DOHH2 (cell line): ENCODE measurements around the gene CAMSAP1.

Experiments
- H3F3A ChIP-seq: fragments of 200-600 bp; sonication (generic), shearing (Covaris generic); 2 replicates; pipeline ENCODE4 v1.6.0; 2016; ENCODE audit warnings: antibody characterized with exemption, mild to moderate bottlenecking; ENCODE audit not compliant: control insufficient read depth, insufficient read depth
- H3K27ac ChIP-seq: fragments of 200-600 bp; sonication (generic); 2 replicates; pipeline ENCODE4 v1.5.1; 2014; ENCODE audit warnings: low read depth, mild to moderate bottlenecking, low read length, moderate library complexity
- H3K27me3 ChIP-seq: fragments of 200-600 bp; sonication (generic); 2 replicates; pipeline ENCODE4 v1.6.1; 2014; ENCODE audit warnings: mild to moderate bottlenecking, low read length, mixed read lengths; ENCODE audit not compliant: control insufficient read depth
- H3K36me3 ChIP-seq: fragments of 200-600 bp; sonication (generic); 2 replicates; pipeline ENCODE4 v1.6.1; 2014; ENCODE audit warnings: mild to moderate bottlenecking, low read length, moderate library complexity, mixed read lengths; ENCODE audit not compliant: control insufficient read depth
- H3K4me1 ChIP-seq: fragments of 200-600 bp; sonication (generic); 2 replicates; pipeline ENCODE4 v1.6.1; 2014; ENCODE audit warnings: mild to moderate bottlenecking, low read length, mixed read lengths; ENCODE audit not compliant: control insufficient read depth
- H3K4me2 ChIP-seq: fragments of 200-600 bp; sonication (generic); 2 replicates; pipeline ENCODE4 v1.6.0; 2014; ENCODE audit warnings: mild to moderate bottlenecking, low read length, moderate library complexity
- H3K4me3 ChIP-seq: fragments of 200-600 bp; sonication (generic); 2 replicates; pipeline ENCODE4 v1.5.1; 2014; ENCODE audit warnings: mild to moderate bottlenecking, low read length, mixed read lengths
- H3K79me2 ChIP-seq: fragments of 200-600 bp; sonication (generic); 2 replicates; pipeline ENCODE4 v1.6.1; 2014; ENCODE audit warnings: mild to moderate bottlenecking, low read length, mixed read lengths; ENCODE audit not compliant: control insufficient read depth
- H3K9me2 ChIP-seq: fragments of 200-600 bp; sonication (generic); replicated peaks from 2 replicates; pipeline ENCODE4 v1.6.1; 2014; ENCODE audit warnings: mild to moderate bottlenecking, low read length, mixed read lengths; ENCODE audit not compliant: control insufficient read depth
- H3K9me3 ChIP-seq: fragments of 200-600 bp; sonication (generic); 2 replicates; pipeline ENCODE4 v1.6.1; 2014; ENCODE audit warnings: antibody characterized with exemption, low read length, mixed read lengths; ENCODE audit not compliant: control insufficient read depth, insufficient read depth
- H4K20me1 ChIP-seq: fragments of 200-600 bp; sonication (generic); 2 replicates; pipeline ENCODE4 v1.6.0; 2014; ENCODE audit warnings: low read depth, mild to moderate bottlenecking, antibody characterized with exemption, low read length, moderate library complexity; ENCODE audit not compliant: control insufficient read depth, insufficient read depth
- CTCF ChIP-seq: fragments of 200-600 bp; sonication (generic); IDR thresholded peaks from one replicate; pipeline ENCODE4 v1.5.1; 2014; ENCODE audit warnings: antibody characterized with exemption, mild to moderate bottlenecking, low read depth, low read length; ENCODE audit not compliant: poor library complexity, severe bottlenecking
- EZH2phosphoT487 ChIP-seq: fragments of 200-600 bp; sonication (generic); IDR thresholded peaks from 2 replicates; pipeline ENCODE4 v1.6.1; 2017; ENCODE audit warnings: borderline replicate concordance, mild to moderate bottlenecking, antibody characterized with exemption, low read length, moderate library complexity, mixed read lengths

The CAMSAP1 gene

DNA sequence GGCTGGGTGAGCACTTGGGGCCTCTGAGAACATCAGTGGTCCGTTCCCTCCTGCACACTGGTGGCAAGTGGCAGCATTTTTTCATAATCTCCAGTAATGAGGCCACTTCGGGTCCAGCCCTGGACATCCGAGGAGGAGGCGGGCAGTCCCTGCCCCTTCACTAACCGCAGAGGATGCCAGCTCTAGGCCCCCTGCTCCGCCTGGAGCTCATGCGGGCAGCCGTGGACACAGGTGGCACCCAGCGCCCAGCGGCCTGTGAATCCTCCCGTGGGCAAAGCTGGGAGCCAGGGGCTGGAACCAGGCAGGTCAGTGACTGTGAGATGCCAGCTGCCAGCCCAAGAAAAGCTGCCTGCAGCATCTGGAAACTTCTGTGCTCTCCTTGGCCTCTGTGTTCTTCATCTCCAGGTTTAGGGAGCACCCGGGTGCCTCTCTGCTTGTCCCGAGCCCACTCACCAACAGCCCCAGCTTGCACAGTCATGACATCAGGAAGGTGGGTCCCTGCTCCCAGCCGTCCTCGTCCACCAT lies 112.9 kb downstream of the CAMSAP1 start:
- no peaks in the 10 kb centered on the region for H3K36me3 ChIP-seq
- H3K79me2 ChIP-seq: no peaks in the 10 kb centered on the region
- H4K20me1 ChIP-seq: no peaks in the 10 kb centered on the region
- H3K4me2 ChIP-seq: no peak overlapping the region
- H3K27ac ChIP-seq: no peak overlapping the region
- no peaks in the 10 kb centered on the region for H3K9me3 ChIP-seq
- H3K27me3 ChIP-seq: no peaks in the 10 kb centered on the region
- TF ChIP-seq EZH2phosphoT487 (no peak), CTCF (no peak)
- no peaks in the 10 kb centered on the region for H3K4me1 ChIP-seq
- no peak overlapping the region for H3K4me3 ChIP-seq
- no peaks in the 10 kb centered on the region for H3F3A ChIP-seq
- no peaks in the 10 kb centered on the region for H3K9me2 ChIP-seq

DNA sequence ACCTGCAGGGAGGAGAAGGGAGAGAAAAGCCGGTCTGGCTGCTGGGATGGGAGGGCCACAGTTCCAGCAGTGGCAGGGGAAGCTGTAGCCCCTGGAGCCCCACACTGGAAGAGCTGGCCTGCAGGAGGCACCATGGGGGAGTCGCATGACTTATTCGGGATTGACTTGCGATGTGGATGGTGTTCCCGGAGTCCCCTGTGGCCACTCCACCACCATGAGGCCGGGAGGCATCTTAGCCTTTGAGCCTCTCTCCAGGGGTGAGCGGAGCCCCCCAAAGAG lies 113.3 kb downstream of the CAMSAP1 start:
- Histone ChIP-seq H3K27ac (no peak overlapping the region), H3K36me3 (no peaks in the 10 kb centered on the region), H3K4me2 (no peak overlapping the region), H3K4me3 (no peak overlapping the region), H4K20me1 (no peaks in the 10 kb centered on the region), H3K4me1 (no peaks in the 10 kb centered on the region), H3K27me3 (no peaks in the 10 kb centered on the region), H3K9me2 (no peaks in the 10 kb centered on the region), H3K9me3 (no peaks in the 10 kb centered on the region), H3F3A (no peaks in the 10 kb centered on the region), H3K79me2 (no peaks in the 10 kb centered on the region)
- TF ChIP-seq CTCF: no peak
- TF ChIP-seq EZH2phosphoT487: no peak

DNA sequence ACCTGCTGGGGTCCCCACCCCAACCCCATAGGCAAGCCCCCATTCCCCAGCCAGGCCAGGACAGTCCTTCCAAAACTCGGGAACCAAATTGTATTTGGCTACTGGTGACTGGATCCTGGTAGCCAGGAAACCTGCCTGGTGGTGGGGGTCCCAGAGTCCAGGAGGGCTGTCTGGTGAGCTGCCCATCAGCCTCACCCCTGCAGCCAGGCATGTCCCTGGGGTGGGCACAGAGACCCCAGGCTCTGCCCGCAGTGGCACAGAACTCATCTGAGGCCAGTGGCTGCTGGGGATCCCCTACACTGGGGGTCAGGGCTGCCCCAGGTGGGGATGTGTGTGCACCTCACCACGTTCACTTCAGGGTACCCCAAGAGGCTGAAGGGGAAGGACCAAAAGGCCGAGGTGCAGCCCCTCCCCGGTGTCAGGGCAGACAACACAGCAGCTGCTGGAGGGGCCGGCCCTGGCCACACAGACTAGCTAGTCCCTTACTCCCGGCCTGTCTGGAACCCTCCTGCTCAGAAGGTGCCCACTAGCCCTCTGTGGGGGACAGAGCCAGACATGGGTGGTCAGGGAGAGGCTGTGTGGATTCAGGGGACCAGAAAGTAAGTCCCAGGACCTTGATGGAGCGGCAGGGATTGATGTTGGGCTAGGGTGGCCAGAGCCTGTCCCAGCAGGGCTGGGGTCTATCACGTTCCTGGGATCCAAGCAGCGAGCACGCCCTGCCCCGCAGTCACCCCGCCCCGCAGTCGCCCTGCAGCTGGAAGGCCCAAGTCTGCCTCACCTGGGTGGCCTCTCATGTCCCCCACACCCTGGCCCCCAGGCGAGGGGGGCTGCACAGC lies 113.9 kb downstream of the CAMSAP1 start:
- no peaks in the 10 kb centered on the region for H3K27me3 ChIP-seq
- H3K36me3 ChIP-seq: no peaks in the 10 kb centered on the region
- no peaks in the 10 kb centered on the region for H3K4me1 ChIP-seq
- no peaks in the 10 kb centered on the region for H3K9me3 ChIP-seq
- H4K20me1 ChIP-seq: no peaks in the 10 kb centered on the region
- H3K27ac ChIP-seq: no peak overlapping the region
- H3K4me3 ChIP-seq: no peak overlapping the region
- H3F3A ChIP-seq: no peaks in the 10 kb centered on the region
- H3K79me2 ChIP-seq: no peaks in the 10 kb centered on the region
- H3K9me2 ChIP-seq: no peaks in the 10 kb centered on the region
- TF ChIP-seq EZH2phosphoT487 (no peak), CTCF (no peak)
- H3K4me2 ChIP-seq: no peak overlapping the region
